ENCODE results near the gene AGFG1.

The AGFG1 gene

DNA sequence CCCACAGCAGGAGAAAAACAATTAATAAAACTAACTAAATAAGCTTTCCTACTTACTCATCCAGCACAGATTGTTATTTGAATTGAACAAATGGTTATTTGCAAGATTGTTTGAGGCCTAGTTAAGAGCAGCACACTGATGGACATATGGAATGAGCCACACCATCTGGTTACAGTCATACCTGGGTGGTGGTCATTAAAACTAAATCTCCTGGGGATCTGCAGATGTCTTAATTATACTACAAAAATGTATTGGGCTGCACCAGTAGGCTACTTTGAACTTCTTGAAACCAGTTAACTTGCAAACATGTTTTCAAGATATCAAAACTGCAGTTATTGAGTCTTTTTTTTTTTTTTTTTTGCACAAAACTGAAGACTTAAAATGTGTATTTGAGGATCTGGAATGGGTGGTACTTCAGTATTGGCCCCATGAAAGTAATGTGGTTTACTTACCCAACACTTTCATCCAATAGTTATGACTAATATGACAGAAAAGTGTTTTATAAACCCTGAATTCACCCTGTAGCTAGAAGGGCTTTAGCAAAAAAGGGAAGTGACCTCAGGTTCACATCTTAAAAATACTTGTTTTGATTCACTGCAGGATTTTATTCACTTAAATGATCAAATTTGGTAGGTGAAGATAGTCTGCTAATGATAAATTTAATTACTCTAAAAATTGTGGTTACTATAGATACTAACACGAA is 10.8 kb downstream of the AGFG1 start:
- TF ChIP-seq, protein P1, sequence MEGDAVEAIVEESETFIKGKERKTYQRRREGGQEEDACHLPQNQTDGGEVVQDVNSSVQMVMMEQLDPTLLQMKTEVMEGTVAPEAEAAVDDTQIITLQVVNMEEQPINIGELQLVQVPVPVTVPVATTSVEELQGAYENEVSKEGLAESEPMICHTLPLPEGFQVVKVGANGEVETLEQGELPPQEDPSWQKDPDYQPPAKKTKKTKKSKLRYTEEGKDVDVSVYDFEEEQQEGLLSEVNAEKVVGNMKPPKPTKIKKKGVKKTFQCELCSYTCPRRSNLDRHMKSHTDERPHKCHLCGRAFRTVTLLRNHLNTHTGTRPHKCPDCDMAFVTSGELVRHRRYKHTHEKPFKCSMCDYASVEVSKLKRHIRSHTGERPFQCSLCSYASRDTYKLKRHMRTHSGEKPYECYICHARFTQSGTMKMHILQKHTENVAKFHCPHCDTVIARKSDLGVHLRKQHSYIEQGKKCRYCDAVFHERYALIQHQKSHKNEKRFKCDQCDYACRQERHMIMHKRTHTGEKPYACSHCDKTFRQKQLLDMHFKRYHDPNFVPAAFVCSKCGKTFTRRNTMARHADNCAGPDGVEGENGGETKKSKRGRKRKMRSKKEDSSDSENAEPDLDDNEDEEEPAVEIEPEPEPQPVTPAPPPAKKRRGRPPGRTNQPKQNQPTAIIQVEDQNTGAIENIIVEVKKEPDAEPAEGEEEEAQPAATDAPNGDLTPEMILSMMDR (IDR thresholded peaks at IDR 0.05; ENCODE audit: extremely low read depth, missing control alignments), result no peak
- peak; percentile 63 for DNase-seq (ENCODE audit: low spot score)

DNA sequence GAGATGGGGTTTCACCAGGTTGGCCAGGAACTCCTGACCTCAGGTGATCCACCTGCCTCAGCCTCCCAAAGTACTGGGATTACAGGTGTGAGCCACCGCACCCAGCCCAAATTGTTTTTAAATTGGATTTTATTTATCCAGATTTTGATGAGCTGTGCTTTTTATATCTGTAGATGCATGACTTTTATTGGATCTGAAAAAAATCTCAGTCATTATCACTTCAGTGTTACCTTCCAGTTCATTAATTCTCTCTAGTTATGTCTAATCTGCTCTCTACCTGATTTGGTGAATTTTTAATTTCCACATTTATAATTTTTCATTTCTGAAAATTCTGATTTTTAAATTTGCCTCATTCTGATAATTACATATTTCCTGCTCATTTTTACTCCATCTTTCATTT is 13.5 kb downstream of the AGFG1 start:
- DNase-seq (ENCODE audit: low spot score), result no peak
- TF ChIP-seq, protein P1 (IDR thresholded peaks at IDR 0.05; ENCODE audit: extremely low read depth, missing control alignments), result no peak

DNA sequence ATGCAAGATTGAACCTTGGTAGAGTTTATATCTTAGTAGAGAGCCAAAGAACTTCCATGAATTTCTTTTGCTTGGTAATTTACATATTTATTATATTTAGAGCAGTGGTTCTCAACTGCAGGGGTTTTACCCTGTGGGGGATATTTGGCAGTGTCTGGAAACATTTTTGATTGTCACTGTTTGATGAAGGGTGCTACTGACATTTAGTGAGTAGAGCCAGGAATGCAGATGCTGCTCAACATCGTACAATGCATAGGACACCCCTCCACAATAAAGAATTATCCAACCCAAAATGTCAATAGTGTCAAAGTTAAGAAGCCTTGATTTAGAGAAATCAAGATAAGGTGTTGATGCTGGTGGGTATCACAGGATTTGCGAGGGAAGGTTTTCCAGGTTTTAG is 14.7 kb downstream of the AGFG1 start:
- DNase-seq (ENCODE audit: low spot score), result no peak
- TF ChIP-seq, protein P1 (IDR thresholded peaks at IDR 0.05; ENCODE audit: extremely low read depth, missing control alignments), result no peak

DNA sequence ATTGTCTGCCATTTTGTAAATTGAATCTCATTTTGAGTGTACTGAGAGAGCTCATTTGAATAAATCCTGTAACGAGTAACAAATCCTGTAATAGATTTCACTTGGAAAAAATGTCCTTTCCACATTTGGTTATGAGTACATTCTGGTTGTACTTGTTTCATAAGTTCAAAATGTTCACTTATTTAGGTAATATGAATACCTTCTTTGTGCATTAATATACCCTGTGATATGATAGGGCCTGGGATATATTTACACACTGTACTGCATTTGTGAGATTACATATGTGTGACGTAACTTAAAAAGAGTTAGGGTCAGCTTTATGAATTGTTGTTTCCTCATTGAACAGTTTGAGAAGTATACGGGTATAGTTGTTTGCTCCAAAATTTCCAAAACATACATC is 16.1 kb downstream of the AGFG1 start:
- TF ChIP-seq, protein P1 (IDR thresholded peaks at IDR 0.05; ENCODE audit: extremely low read depth, missing control alignments), result no peak
- DNase-seq (ENCODE audit: low spot score), result no peak

DNA sequence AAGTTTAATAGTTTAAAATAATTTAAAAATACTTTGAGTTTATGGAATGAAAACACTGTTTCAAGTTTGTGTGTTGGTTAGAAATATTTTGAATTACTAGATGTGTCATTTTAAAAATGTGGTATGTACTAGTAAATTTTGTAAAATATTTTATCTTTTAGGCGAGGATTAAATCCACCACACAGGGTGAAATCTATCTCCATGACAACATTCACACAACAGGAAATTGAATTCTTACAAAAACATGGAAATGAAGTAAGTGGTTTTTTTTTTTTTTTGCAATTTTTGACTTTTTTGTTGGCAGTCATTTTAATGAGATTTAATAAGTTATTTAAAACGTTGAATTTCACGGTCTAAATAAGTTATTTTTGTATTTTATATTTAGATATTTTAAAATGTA is 19.4 kb downstream of the AGFG1 start:
- TF ChIP-seq, protein P1 (IDR thresholded peaks at IDR 0.05; ENCODE audit: extremely low read depth, missing control alignments), result no peak
- no peak for DNase-seq (ENCODE audit: low spot score)

DNA sequence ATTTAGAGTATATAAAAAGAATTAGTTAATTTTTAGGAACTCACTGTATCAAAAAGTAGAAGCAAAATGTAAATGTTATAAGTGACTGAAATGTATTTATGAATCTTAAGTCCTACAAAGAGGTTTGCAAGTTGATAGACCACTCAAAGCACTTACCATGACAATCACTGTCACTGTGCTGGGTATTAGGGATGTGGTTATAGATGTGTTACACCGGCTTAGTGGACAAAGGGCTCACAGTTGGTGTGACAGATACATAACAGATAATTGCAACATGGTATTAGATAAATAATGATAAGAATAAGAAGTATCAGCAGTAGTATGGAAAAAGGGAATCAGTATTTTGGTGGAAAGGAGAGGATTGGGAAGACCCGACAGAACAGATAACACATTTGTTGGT is 21.6 kb downstream of the AGFG1 start:
- TF ChIP-seq, protein P1 (IDR thresholded peaks at IDR 0.05; ENCODE audit: extremely low read depth, missing control alignments), result no peak
- no peak for DNase-seq (ENCODE audit: low spot score)

DNA sequence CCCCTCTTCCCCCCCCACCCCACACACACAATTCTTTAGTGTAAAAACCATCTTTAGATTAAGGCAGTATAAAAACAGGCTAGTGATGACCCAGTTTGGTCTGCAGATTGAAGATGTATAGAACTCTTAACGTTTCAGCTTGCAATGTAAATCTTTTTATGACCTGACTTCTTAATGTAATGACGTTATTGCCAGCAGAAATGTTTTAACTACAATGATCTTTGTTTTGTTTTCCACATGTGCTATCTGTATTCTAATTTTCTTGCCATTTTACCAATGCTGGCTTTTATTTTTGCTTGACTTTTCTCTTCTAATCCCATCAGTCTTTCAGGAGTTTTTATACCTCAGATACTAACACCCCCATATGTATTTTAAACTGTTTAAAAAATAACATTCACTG is 25.2 kb downstream of the AGFG1 start:
- no peak for DNase-seq (ENCODE audit: low spot score)
- TF ChIP-seq, protein P1 (IDR thresholded peaks at IDR 0.05; ENCODE audit: extremely low read depth, missing control alignments), result no peak
